GM12892 (cell line): ENCODE results near the gene EXOC6B.

Source experiments
- POLR2A ChIP-seq: IDR thresholded peaks from 2 replicates; pipeline ENCODE4 v1.6.1; 2011; ENCODE audit warnings: low read depth, low read length, control low read depth
- POLR2AphosphoS5 ChIP-seq: IDR thresholded peaks from 2 replicates; pipeline ENCODE4 v1.6.1; 2011; ENCODE audit warnings: low read depth, low read length, control low read depth
- TAF1 ChIP-seq: IDR thresholded peaks from 2 replicates; pipeline ENCODE4 v1.6.1; 2011; ENCODE audit warnings: low read depth, mild to moderate bottlenecking, control low read depth, low read length, borderline replicate concordance

- TF ChIP-seq POLR2A (no peak), TAF1 (no peak), POLR2AphosphoS5 (no peak)
These were observed 223.7 kb downstream of the EXOC6B start for GRCh38 chr2:72602095-72602494.
